GM13976 (cell line): ENCODE data around the gene HTR2B.

Source experiments
- DNase-seq: peaks from one replicate; pipeline ENCODE4 v3.0.0; 2012; ENCODE audit warnings: low spot score
- in situ Hi-C: fragments of 300-500 bp; cut with MboI; formaldehyde crosslinking; loops from one replicate; pipeline ENCODE4 v1.12.0; 2022; ENCODE audit warnings: low sequenced_read_pairs, mixed read lengths, inconsistent platforms; ENCODE audit not compliant: unreplicated experiment
- TF ChIP-seq, protein P1 (sequence below): IDR thresholded peaks from 2 replicates; pipeline ENCODE4 v1.5.1; 2012; ENCODE audit warnings: borderline replicate concordance, mild to moderate bottlenecking; ENCODE audit not compliant: insufficient read depth; ENCODE audit errors: extremely low read depth, missing control alignments, control extremely low read depth

Gene HTR2B

GRCh38 chr2:231124838-231125568, at the start of gene HTR2B:
TSS of gene HTR2B (minus strand) at chr2:231125042. CDS start at chr2:231123764, 1,278 bp downstream.
- TF ChIP-seq, protein P1, sequence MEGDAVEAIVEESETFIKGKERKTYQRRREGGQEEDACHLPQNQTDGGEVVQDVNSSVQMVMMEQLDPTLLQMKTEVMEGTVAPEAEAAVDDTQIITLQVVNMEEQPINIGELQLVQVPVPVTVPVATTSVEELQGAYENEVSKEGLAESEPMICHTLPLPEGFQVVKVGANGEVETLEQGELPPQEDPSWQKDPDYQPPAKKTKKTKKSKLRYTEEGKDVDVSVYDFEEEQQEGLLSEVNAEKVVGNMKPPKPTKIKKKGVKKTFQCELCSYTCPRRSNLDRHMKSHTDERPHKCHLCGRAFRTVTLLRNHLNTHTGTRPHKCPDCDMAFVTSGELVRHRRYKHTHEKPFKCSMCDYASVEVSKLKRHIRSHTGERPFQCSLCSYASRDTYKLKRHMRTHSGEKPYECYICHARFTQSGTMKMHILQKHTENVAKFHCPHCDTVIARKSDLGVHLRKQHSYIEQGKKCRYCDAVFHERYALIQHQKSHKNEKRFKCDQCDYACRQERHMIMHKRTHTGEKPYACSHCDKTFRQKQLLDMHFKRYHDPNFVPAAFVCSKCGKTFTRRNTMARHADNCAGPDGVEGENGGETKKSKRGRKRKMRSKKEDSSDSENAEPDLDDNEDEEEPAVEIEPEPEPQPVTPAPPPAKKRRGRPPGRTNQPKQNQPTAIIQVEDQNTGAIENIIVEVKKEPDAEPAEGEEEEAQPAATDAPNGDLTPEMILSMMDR, result no peak
- DNase-seq, result peak; percentile 24
- in situ Hi-C loops, result no loop called here

GRCh38 chr2:231174211-231174651, 49.4 kb upstream of the HTR2B start:
- in situ Hi-C loops, result no loop called here
- DNase-seq, result no peak
- TF ChIP-seq, protein P1, result no peak

GRCh38 chr2:231172025-231172424, 47.2 kb upstream of the HTR2B start:
- DNase-seq, result no peak
- TF ChIP-seq, protein P1, result no peak
- in situ Hi-C loops, result no loop called here

GRCh38 chr2:231170055-231170454, 45.2 kb upstream of the HTR2B start:
- no peak for DNase-seq
- TF ChIP-seq, protein P1, result no peak
- in situ Hi-C loops, result no loop called here

DNA sequence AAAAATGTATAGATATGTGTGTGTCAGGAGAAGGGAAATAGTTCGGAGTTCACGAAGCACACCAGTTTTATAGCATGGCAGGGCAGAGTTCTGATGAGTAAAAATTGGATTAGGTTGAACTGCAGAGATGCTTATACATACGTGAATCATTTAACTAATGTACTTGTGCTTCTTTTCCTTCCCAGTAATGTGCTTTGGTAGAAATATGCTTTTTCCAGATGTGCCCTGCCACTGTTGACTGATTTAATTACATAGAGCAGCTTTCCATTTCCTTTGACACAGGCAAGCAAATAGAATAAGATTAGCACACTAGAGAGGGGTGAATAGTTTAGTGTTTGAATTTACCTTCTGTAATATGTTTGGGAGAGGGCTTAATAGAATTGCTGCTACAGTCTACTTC, 44.6 kb upstream of the HTR2B start:
- no peak for DNase-seq
- in situ Hi-C loops, result no loop called here
- TF ChIP-seq, protein P1, result no peak

- TF ChIP-seq, protein P1, result no peak
- in situ Hi-C loops, result no loop called here
- no peak for DNase-seq
Measured at GRCh38 chr2:231168460-231169139, 43.8 kb upstream of the HTR2B start.
